HUDEP-2 (cell line): Measurements from ENCODE around the gene WDR41.
A peak's percentile ranks its signal among the peaks of the same experiment; 100 is the strongest.
"Not testable (repeated sequence)": the region's sequence is repeated elsewhere in the genome, so short reads cannot be mapped to it uniquely, and the experiment has no call there.

Experiments
- DNase-seq, 76 experiments: peaks; one replicate each; lab custom pipeline; 2025; ENCODE audit not compliant: unreplicated experiment in 76 of 76; lab: John Stamatoyannopoulos, UW

WDR41 gene

GRCh38 chr5:77409870-77410621, 82.1 kb downstream of the WDR41 start:
- DNase-seq = peak in 1 of 76 experiments; percentile 1

GRCh38 chr5:77407152-77407551, 85.0 kb downstream of the WDR41 start:
- DNase-seq = no peak

- DNase-seq = no peak
Observed at GRCh38 chr5:77402796-77403195, 89.3 kb downstream of the WDR41 start.

GRCh38 chr5:77400645-77401044, 91.5 kb downstream of the WDR41 start:
- DNase-seq = no peak

- DNase-seq = no peak
Observed at GRCh38 chr5:77398896-77399295, 93.2 kb downstream of the WDR41 start.

- DNase-seq = no peak
Observed at GRCh38 chr5:77398458-77398857, 93.7 kb downstream of the WDR41 start.

- no peak for DNase-seq
Observed at GRCh38 chr5:77397686-77398292, 94.3 kb downstream of the WDR41 start.

- no peak for DNase-seq
Observed at GRCh38 chr5:77396017-77396416, 96.1 kb downstream of the WDR41 start.

GRCh38 chr5:77394064-77394715, 97.9 kb downstream of the WDR41 start:
- DNase-seq = no peak

GRCh38 chr5:77391240-77391765, 100.8 kb downstream of the WDR41 start:
- DNase-seq = no peak

- DNase-seq = no peak
Observed at GRCh38 chr5:77390795-77391194, 101.3 kb downstream of the WDR41 start.

GRCh38 chr5:77390221-77390620, 101.9 kb downstream of the WDR41 start:
- DNase-seq = peak in 1 of 76 experiments; percentile 3

GRCh38 chr5:77389746-77390145, 102.4 kb downstream of the WDR41 start:
- no peak for DNase-seq

GRCh38 chr5:77386340-77386739, 105.8 kb downstream of the WDR41 start:
- not testable (repeated sequence) for DNase-seq

GRCh38 chr5:77383336-77383735, 108.8 kb downstream of the WDR41 start:
- not testable (repeated sequence) for DNase-seq
